GM21576 (cell line): Measurements from ENCODE around the gene TRAPPC12.
"Not testable (repeated sequence)": the region's sequence is repeated elsewhere in the genome, so short reads cannot be mapped to it uniquely, and the experiment has no call there.

ENCODE experiments used
- ATAC-seq: cut with Tn5 transposase; IDR thresholded peaks from one replicate; pipeline ENCODE4 v1.9.1; 2021; ENCODE audit warnings: mild to moderate bottlenecking, moderate library complexity; ENCODE audit not compliant: unreplicated experiment

Gene TRAPPC12

GRCh38 chr2:3483227-3483985 is 103.9 kb downstream of the TRAPPC12 start:
- ATAC-seq: no peak

- no peak for ATAC-seq
These were observed 104.8 kb downstream of the TRAPPC12 start for GRCh38 chr2:3483986-3484960.

- no peak for ATAC-seq
These were observed 105.7 kb downstream of the TRAPPC12 start for GRCh38 chr2:3485166-3485565.

GRCh38 chr2:3486047-3487027 is 106.8 kb downstream of the TRAPPC12 start:
- no peak for ATAC-seq

- ATAC-seq: no peak
These were observed 107.5 kb downstream of the TRAPPC12 start for GRCh38 chr2:3487028-3487425.

- ATAC-seq: no peak
These were observed 107.9 kb downstream of the TRAPPC12 start for GRCh38 chr2:3487432-3487831.

- no peak for ATAC-seq
These were observed 108.6 kb downstream of the TRAPPC12 start for GRCh38 chr2:3488061-3488531.

GRCh38 chr2:3488855-3489763 is 109.6 kb downstream of the TRAPPC12 start:
- ATAC-seq: no peak

- ATAC-seq: no peak
These were observed 110.2 kb downstream of the TRAPPC12 start for GRCh38 chr2:3489764-3490115.

- no peak for ATAC-seq
These were observed 111.0 kb downstream of the TRAPPC12 start for GRCh38 chr2:3490191-3491170.

- ATAC-seq: no peak
These were observed 111.8 kb downstream of the TRAPPC12 start for GRCh38 chr2:3491306-3491705.

GRCh38 chr2:3491716-3492474 is 112.4 kb downstream of the TRAPPC12 start:
- no peak for ATAC-seq

- not testable (repeated sequence) for ATAC-seq
These were observed 112.9 kb downstream of the TRAPPC12 start for GRCh38 chr2:3492475-3492787.

- no peak for ATAC-seq
These were observed 113.6 kb downstream of the TRAPPC12 start for GRCh38 chr2:3492951-3493614.

- ATAC-seq: no peak
These were observed 114.1 kb downstream of the TRAPPC12 start for GRCh38 chr2:3493615-3494007.

GRCh38 chr2:3494984-3495666 is 115.6 kb downstream of the TRAPPC12 start:
- no peak for ATAC-seq

GRCh38 chr2:3496708-3497080 is 117.2 kb downstream of the TRAPPC12 start:
- not testable (repeated sequence) for ATAC-seq
